Stomach (tissue), 4 donors: Measurements from ENCODE around the gene NKX1-2.

Experiments
- CTCF ChIP-seq, 7 experiments: fragments of 450-650 bp in 4 of 7; fragments of 200-600 bp in 3 of 7; sonication (generic) in 3 of 7; IDR thresholded peaks; one replicate each; pipeline ENCODE4 v1.5.1; 2016 to 2019; ENCODE audit warnings: antibody characterized with exemption in 7 of 7, control low read depth in 2 of 7, mild to moderate bottlenecking in 1 of 7
- EP300 ChIP-seq: sonication (generic); formaldehyde crosslinking; IDR thresholded peaks from one replicate; pipeline ENCODE4 v1.6.1; 2017; ENCODE audit warnings: antibody characterized with exemption
- POLR2A ChIP-seq, 4 donors: fragments of 450-650 bp; IDR thresholded peaks; one replicate each; pipeline ENCODE4 v1.6.1; 2016; ENCODE audit warnings: antibody characterized with exemption in 4 of 4, control low read depth in 2 of 4, mild to moderate bottlenecking in 1 of 4, moderate library complexity in 1 of 4
- POLR2AphosphoS5 ChIP-seq, 3 donors: sonication (generic); formaldehyde crosslinking; IDR thresholded peaks; one replicate each; pipeline ENCODE4 v1.6.1; 2016; ENCODE audit warnings: antibody characterized with exemption in 3 of 3

GRCh38 chr10:124478515-124478914 lies 28.7 kb upstream of the NKX1-2 start:
- TF ChIP-seq CTCF (IDR thresholded peaks at IDR 0.05) (no peak), POLR2AphosphoS5 (IDR thresholded peaks at IDR 0.05) (no peak), POLR2A (IDR thresholded peaks at IDR 0.05) (no peak), EP300 (no peak)
